Heart left ventricle (tissue), 13 donors: ENCODE results near the gene IMMP2L.

Source experiments
- CTCF ChIP-seq, 12 donors: fragments of 200-600 bp; sonication (generic) in 4 of 12; IDR thresholded peaks; one replicate each; pipeline versions ENCODE4 v1.5.0 to v1.8.0; 2018 to 2022; ENCODE audit warnings: antibody characterized with exemption in 12 of 12, mild to moderate bottlenecking in 5 of 12
- POLR2A ChIP-seq, 2 donors: fragments of 450-650 bp; IDR thresholded peaks; one replicate each; pipeline ENCODE4 v1.6.1; 2017; ENCODE audit warnings: antibody characterized with exemption in 2 of 2, mild to moderate bottlenecking in 2 of 2, moderate library complexity in 2 of 2
- donor health status: ischemic (EF 13 %, LVEDD 7.1; RV severe dilation, severe dysfunction).
- donor health status: DM: no; HTN: yes; CAD: no.
- donor health status: DM: no; HTN: no; CAD: no.
- donor health status: ischemic (EF 25% LVEDD 6.9; RV normal size, moderate dysfunction).
- donor health status: ischemic (EF 25% LVEDD 5.7; RV mildly dilated, moderate dysfunction).
- donor health status: ischemic (EF 35%, LVEDD 5.7; RV mildly dilated, moderate dysfunction).
- donor health status: nonischemic (EF 11% LVEDD 7.7; RV severe dilation, severe dysfunction).
- donor health status: DM: yes; HTN: yes; CAD: no.
- donor health status: PGD.
- donor health status: ischemic (EF 29% LVEDD 5.4; RV normal size, mild dysfunction).
- donor health status: nonischemic (EF 23%, LVEDD 6.1; RV moderate dilation, normal function).

DNA sequence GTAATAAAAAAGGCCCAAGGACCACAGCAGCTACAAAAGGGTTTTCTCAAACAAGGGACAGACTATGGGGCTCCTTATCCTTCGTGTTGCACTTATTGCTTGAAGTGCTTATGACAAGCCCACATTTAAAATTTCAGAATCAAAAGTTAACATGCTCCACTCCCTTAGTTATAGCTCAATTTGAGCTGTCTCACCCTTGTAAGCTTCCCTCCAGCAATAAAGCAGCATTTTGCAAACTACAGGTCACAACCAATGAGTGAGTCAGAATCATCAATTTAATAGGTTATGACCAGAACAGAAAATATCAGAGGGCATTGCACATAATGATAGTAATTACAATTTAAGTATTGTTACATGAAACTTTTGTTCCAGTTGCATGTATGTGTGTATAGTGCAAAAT, 53.0 kb downstream of the IMMP2L start:
- TF ChIP-seq CTCF (IDR thresholded peaks at IDR 0.05) (no peak), POLR2A (IDR thresholded peaks at IDR 0.05) (no peak)
